Lower leg skin (tissue), 4 donors: ENCODE measurements around the gene ADGRG3. TPM values are rescaled to one million over a fixed set of nuclear protein-coding genes. Genes with fewer than 3 reads are reported as not detected.

Experiments used
- DNase-seq, 2 donors: peaks; one replicate each; pipeline ENCODE4 v3.0.0-alpha.2; 2019; ENCODE audit warnings: low spot score in 2 of 2
- H3K4me3 ChIP-seq: fragments of 200-600 bp; sonication (generic); 2 replicates; pipeline ENCODE4 v1.5.1; 2017; ENCODE audit warnings: mild to moderate bottlenecking, low read depth; ENCODE audit not compliant: poor library complexity, severe bottlenecking
- CTCF ChIP-seq, 3 donors: fragments of 450-650 bp; IDR thresholded peaks; one replicate each; pipeline ENCODE4 v1.5.1; 2016; ENCODE audit warnings: antibody characterized with exemption in 3 of 3, mild to moderate bottlenecking in 3 of 3, moderate library complexity in 2 of 3
- POLR2A ChIP-seq, 2 donors: fragments of 450-650 bp; IDR thresholded peaks; one replicate each; pipeline ENCODE4 v1.6.1; 2016 to 2017; ENCODE audit warnings: antibody characterized with exemption in 2 of 2, mild to moderate bottlenecking in 1 of 2, moderate library complexity in 1 of 2
- WGBS, 2 donors: methylation state at CpG; one replicate each; pipeline ENCODE4 v1.1.5; 2018; 5-methylcytosine and 5-hydroxymethylcytosine counted together
- intact Hi-C: fragments of 100-400 bp; cut with DNase I; formaldehyde crosslinking; loops from one replicate; pipeline ENCODE4 v1.15.0; 2023; ENCODE audit warnings: low total_unique reads
- total RNA-seq, 4 donors: library from RNA; depleted of rRNA; stranded (reverse); fragments of >200 nt; gene quantifications; one replicate each; pipeline ENCODE4 v1.1.0, GENCODE V29; 2016

ADGRG3 gene
- total RNA-seq, 4 donors from 2014 or later = 0.25 to 7.3 (median 1.1) TPM

GRCh38 chr16:57626420-57627170 lies 41.5 kb upstream of the ADGRG3 start:
- no peak for TF ChIP-seq CTCF (IDR thresholded peaks at IDR 0.05)
- TF ChIP-seq POLR2A (IDR thresholded peaks at IDR 0.05) = no peak
- intact Hi-C loops = no loop called here
- no peak overlapping the region for H3K4me3 ChIP-seq
- no peak for DNase-seq
- WGBS, 2 donors = 78 to 81% methylated on average over 10 of the region's 10 CpGs

GRCh38 chr16:57627184-57627871 lies 40.8 kb upstream of the ADGRG3 start:
- WGBS, 2 donors = 51 to 56% methylated on average over 14 to 15 of the region's 15 CpGs
- no peak for DNase-seq
- TF ChIP-seq POLR2A (IDR thresholded peaks at IDR 0.05) (no peak), CTCF (IDR thresholded peaks at IDR 0.05) (no peak)
- intact Hi-C loops = no loop called here
- no peak overlapping the region for H3K4me3 ChIP-seq

- TF ChIP-seq CTCF (IDR thresholded peaks at IDR 0.05) = no peak
- no peak for TF ChIP-seq POLR2A (IDR thresholded peaks at IDR 0.05)
- peak; percentile 76 to 93 for DNase-seq
- intact Hi-C loops = no loop called here
- WGBS, 2 donors = 11 to 14% methylated on average over 22 to 26 of the region's 32 CpGs
- H3K4me3 ChIP-seq = peak within 1 kb of the TSS; percentile 26
Observed at GRCh38 chr16:57628008-57628781, 39.9 kb upstream of the ADGRG3 start, which contains the start of gene ADGRG1. ADGRG1 (plus strand) TSS chr16:57628630; CDS start chr16:57650288, 21,658 bp downstream.

GRCh38 chr16:57628783-57629293 lies 39.3 kb upstream of the ADGRG3 start:
- intact Hi-C loops = no loop called here
- H3K4me3 ChIP-seq = peak overlapping the region; percentile 26
- 50 to 55% methylated on average over 6 of the region's 7 CpGs for WGBS, 2 donors
- peak in 1 of 3 donors; percentile 37 for TF ChIP-seq CTCF (IDR thresholded peaks at IDR 0.05)
- no peak for TF ChIP-seq POLR2A (IDR thresholded peaks at IDR 0.05)
- DNase-seq = no peak

- no peak overlapping the region for H3K4me3 ChIP-seq
- DNase-seq = no peak
- 55 to 57% methylated on average over 21 to 22 of the region's 22 CpGs for WGBS, 2 donors
- intact Hi-C loops = no loop called here
- TF ChIP-seq POLR2A (IDR thresholded peaks at IDR 0.05) (no peak), CTCF (IDR thresholded peaks at IDR 0.05) (no peak)
Observed at GRCh38 chr16:57629516-57630406, 38.3 kb upstream of the ADGRG3 start.
